Activated B cell treated with CpG ODN at 0.5 μM for 24 hours (primary cell): ENCODE results near the gene SLC9A9. TPM values are rescaled to one million over a fixed set of nuclear protein-coding genes. Genes with fewer than 3 reads are reported as not detected.

Experiments
- ATAC-seq: fragments of 200-7000 bp; cut with Tn5 transposase; one replicate; pipeline ENCODE4 v1.10.0; 2021; ENCODE audit warnings: low read depth, mild to moderate bottlenecking, moderate library complexity
- CTCF ChIA-PET: fragments of 350-600 bp; sonication (Branson Sonifier 250); formaldehyde crosslinking; loops from one replicate; lab custom pipeline; 2021; ENCODE audit warnings: antibody characterized with exemption; lab: Charles Lee
- POLR2A ChIA-PET: fragments of 350-600 bp; sonication (Branson Sonifier 250); formaldehyde crosslinking; loops from one replicate; lab custom pipeline; 2021; ENCODE audit warnings: antibody characterized with exemption; lab: Charles Lee
- DNase-seq: peaks from one replicate; pipeline ENCODE4 v3.0.0; 2022
- H3K27ac Mint-ChIP-seq: one replicate; pipeline ENCODE4 v1.8.0; 2020; ENCODE audit warnings: mixed read lengths
- H3K27me3 Mint-ChIP-seq: one replicate; pipeline ENCODE4 v1.8.0; 2021; ENCODE audit warnings: mixed read lengths
- H3K36me3 Mint-ChIP-seq: one replicate; pipeline ENCODE4 v1.8.0; 2021; ENCODE audit warnings: low read depth, mixed read lengths
- H3K4me1 Mint-ChIP-seq: one replicate; pipeline ENCODE4 v1.8.0; 2021; ENCODE audit warnings: mixed read lengths
- H3K4me3 Mint-ChIP-seq: one replicate; pipeline ENCODE4 v1.8.0; 2020; ENCODE audit warnings: mild to moderate bottlenecking, mixed read lengths
- H3K9me3 Mint-ChIP-seq: one replicate; pipeline ENCODE4 v1.8.0; 2020; ENCODE audit warnings: mixed read lengths
- CTCF ChIP-seq: fragments of 200-600 bp; IDR thresholded peaks from one replicate; pipeline ENCODE4 v1.8.0; 2022; ENCODE audit warnings: antibody characterized with exemption, mild to moderate bottlenecking
- intact Hi-C: fragments of 100-400 bp; cut with micrococcal nuclease; formaldehyde crosslinking; loops from one replicate; pipeline ENCODE4 v1.15.1; 2024
- total RNA-seq: library from RNA; stranded (reverse); gene quantifications from 2 replicates; pipeline ENCODE4 v1.2.3, GENCODE V29; 2022

The SLC9A9 gene
- total RNA-seq, 1 donor from 2014 or later, result 9.4 TPM

- Mint-ChIP-seq H3K9me3 (no peaks in the 10 kb centered on the region), H3K27me3 (no peaks in the 10 kb centered on the region), H3K36me3 (peaks cover 2% of the 10 kb centered on the region), H3K4me1 (peaks cover 7% of the 10 kb centered on the region), H3K4me3 (no peak overlapping the region), H3K27ac (no peak overlapping the region)
- DNase-seq, result no peak
- ChIA-PET POLR2A (no interaction called here), CTCF (no interaction called here)
- ATAC-seq, result no peak
- TF ChIP-seq CTCF, result no peak
- intact Hi-C loops, result loop anchor here (5.0 kb wide), 1 partner anchor 147 kb away; no protein-coding TSS in a partner anchor
Observed at GRCh38 chr3:143269741-143270140, 578.5 kb downstream of the SLC9A9 start.

- H3K9me3 Mint-ChIP-seq, result no peaks in the 10 kb centered on the region
- ATAC-seq, result no peak
- POLR2A ChIA-PET, result no interaction called here
Observed at GRCh38 chr3:143267989-143268388, 580.3 kb downstream of the SLC9A9 start.

DNA sequence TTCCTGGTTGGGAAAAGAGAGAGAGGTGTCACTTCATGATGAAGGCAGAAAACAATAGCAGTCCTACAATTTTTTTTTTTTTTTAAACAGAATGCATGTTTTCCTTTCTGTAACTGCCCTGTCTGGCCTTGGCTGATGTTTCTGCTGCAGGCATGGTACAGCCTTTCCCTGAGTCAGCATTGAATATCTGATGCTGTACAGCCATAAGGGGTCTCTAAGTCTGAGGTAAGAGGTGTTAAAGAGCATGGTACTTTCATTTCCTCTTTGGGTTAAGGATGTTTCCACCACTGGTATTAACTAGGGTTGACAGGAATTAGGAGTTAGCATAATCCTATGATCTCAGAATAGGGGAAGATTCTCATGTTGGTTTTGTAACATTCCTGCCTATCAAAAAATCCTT is 581.3 kb downstream of the SLC9A9 start:
- DNase-seq (no peak), ATAC-seq (peak; percentile 77)
- ChIA-PET CTCF (no interaction called here), POLR2A (no interaction called here)
- no peak for TF ChIP-seq CTCF
- Mint-ChIP-seq H3K27me3 (no peaks in the 10 kb centered on the region), H3K9me3 (no peaks in the 10 kb centered on the region), H3K36me3 (peaks cover 2% of the 10 kb centered on the region), H3K4me3 (no peak overlapping the region), H3K4me1 (peaks cover 7% of the 10 kb centered on the region), H3K27ac (no peak overlapping the region)
- intact Hi-C loops, result loop anchor here (5.0 kb wide), 1 partner anchor 145 kb away; no protein-coding TSS in a partner anchor

More at GRCh38 chr3:143267989-143268388, 580.3 kb downstream of the SLC9A9 start:
- peaks cover 7% of the 10 kb centered on the region for H3K4me1 Mint-ChIP-seq
- no peak overlapping the region for H3K27ac Mint-ChIP-seq
- peaks cover 2% of the 10 kb centered on the region for H3K36me3 Mint-ChIP-seq
- no peak overlapping the region for H3K4me3 Mint-ChIP-seq
- DNase-seq, result no peak
- CTCF ChIA-PET, result no interaction called here
- H3K27me3 Mint-ChIP-seq, result no peaks in the 10 kb centered on the region
- TF ChIP-seq CTCF, result no peak
- intact Hi-C loops, result loop anchor here (5.0 kb wide), 1 partner anchor 146 kb away; no protein-coding TSS in a partner anchor

GRCh38 chr3:143266511-143266910 is 581.8 kb downstream of the SLC9A9 start:
- intact Hi-C loops, result loop anchor here (5.0 kb wide), 1 partner anchor 144 kb away; no protein-coding TSS in a partner anchor
- TF ChIP-seq CTCF, result no peak
- no peak overlapping the region for H3K27ac Mint-ChIP-seq
- peaks cover 2% of the 10 kb centered on the region for H3K36me3 Mint-ChIP-seq
- DNase-seq (no peak), ATAC-seq (no peak)
- no peaks in the 10 kb centered on the region for H3K27me3 Mint-ChIP-seq
- ChIA-PET CTCF (no interaction called here), POLR2A (no interaction called here)
- H3K4me3 Mint-ChIP-seq, result no peak overlapping the region
- H3K4me1 Mint-ChIP-seq, result peaks cover 7% of the 10 kb centered on the region
- no peaks in the 10 kb centered on the region for H3K9me3 Mint-ChIP-seq

- ATAC-seq (no peak), DNase-seq (no peak)
- intact Hi-C loops, result loop anchor here (5.0 kb wide), 1 partner anchor 143 kb away; no protein-coding TSS in a partner anchor
- CTCF ChIA-PET, result no interaction called here
- Mint-ChIP-seq H3K36me3 (peaks cover 2% of the 10 kb centered on the region), H3K4me1 (peaks cover 7% of the 10 kb centered on the region), H3K27ac (no peak overlapping the region), H3K4me3 (no peak overlapping the region), H3K27me3 (no peaks in the 10 kb centered on the region), H3K9me3 (no peaks in the 10 kb centered on the region)
- no peak for TF ChIP-seq CTCF
- POLR2A ChIA-PET, result no interaction called here
Observed at GRCh38 chr3:143265501-143266070, 582.7 kb downstream of the SLC9A9 start.
